ENCODE data around the gene SMARCD3. TPM values are rescaled to one million over a fixed set of nuclear protein-coding genes. Genes with fewer than 3 reads are reported as not detected.

Gene SMARCD3
- total RNA-seq, 1 donor from 2014 or later = 50.7 TPM

DNA sequence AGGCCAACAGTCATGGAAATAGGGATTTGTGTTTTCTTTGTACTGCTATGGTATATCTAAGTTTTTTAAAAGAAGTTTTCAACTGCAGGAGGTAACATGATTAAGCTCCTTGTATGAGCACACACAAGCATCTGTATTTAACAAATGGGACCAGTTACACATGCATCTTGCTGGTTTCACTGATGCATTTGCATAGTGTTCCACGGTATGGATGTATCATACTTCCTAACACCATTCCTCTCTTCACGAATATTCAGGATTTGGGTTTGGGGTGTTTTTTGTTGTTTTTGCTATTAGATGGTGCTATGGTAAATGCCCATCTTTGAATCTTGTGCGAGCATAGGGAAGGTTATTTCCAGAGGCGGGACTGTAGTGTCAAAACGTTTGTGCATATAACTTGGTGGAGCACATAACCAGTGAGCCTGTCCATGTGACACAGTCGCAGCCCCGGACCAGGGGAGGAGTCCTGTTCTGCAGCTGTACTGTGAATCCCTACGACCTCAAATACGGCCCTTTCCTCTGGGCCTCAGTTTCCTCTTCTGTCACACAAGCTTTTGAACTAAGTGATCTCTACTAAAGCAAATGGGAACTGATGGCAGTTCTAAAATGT lies 40.1 kb downstream of the SMARCD3 start:
- TF ChIP-seq, protein P1, sequence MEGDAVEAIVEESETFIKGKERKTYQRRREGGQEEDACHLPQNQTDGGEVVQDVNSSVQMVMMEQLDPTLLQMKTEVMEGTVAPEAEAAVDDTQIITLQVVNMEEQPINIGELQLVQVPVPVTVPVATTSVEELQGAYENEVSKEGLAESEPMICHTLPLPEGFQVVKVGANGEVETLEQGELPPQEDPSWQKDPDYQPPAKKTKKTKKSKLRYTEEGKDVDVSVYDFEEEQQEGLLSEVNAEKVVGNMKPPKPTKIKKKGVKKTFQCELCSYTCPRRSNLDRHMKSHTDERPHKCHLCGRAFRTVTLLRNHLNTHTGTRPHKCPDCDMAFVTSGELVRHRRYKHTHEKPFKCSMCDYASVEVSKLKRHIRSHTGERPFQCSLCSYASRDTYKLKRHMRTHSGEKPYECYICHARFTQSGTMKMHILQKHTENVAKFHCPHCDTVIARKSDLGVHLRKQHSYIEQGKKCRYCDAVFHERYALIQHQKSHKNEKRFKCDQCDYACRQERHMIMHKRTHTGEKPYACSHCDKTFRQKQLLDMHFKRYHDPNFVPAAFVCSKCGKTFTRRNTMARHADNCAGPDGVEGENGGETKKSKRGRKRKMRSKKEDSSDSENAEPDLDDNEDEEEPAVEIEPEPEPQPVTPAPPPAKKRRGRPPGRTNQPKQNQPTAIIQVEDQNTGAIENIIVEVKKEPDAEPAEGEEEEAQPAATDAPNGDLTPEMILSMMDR (conservative IDR thresholded peaks at IDR 0.05) = no peak
- Mint-ChIP-seq H3K9me3 (no peaks in the 10 kb centered on the region), H3K36me3 (ENCODE audit: low read depth) (peaks cover 3% of the 10 kb centered on the region), H3K27ac (ENCODE audit: unreplicated experiment) (no peak overlapping the region), H3K4me3 (no peak overlapping the region), H3K27me3 (ENCODE audit: low read depth) (peaks cover 13% of the 10 kb centered on the region), H3K4me1 (no peaks in the 10 kb centered on the region)
- no peak for DNase-seq (ENCODE audit: low read depth, low spot score)

DNA sequence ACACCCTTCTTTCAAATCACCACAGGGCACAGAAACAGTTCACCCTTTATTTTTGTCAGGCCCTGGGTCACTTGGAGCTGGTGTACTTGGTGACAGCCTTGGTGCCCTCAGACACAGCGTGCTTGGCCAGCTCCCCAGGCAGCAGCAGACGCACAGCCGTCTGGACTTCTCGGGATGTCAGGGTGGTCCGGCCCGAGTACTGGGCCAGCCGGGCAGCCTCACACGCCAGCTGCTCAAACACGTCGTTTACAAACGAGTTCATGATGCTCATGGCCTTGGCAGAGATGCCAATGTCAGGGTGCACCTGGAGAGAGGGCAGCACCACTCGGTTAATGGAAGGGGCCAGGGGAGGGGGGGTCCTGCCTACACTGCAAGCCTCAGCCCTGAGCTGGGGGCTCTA lies 40.7 kb downstream of the SMARCD3 start:
- Mint-ChIP-seq H3K27ac (ENCODE audit: unreplicated experiment) (no peak overlapping the region), H3K4me3 (no peak overlapping the region), H3K4me1 (no peaks in the 10 kb centered on the region), H3K27me3 (ENCODE audit: low read depth) (peaks cover 13% of the 10 kb centered on the region), H3K36me3 (ENCODE audit: low read depth) (no peaks in the 10 kb centered on the region), H3K9me3 (no peaks in the 10 kb centered on the region)
- no peak for DNase-seq (ENCODE audit: low read depth, low spot score)
- TF ChIP-seq, protein P1 (conservative IDR thresholded peaks at IDR 0.05) = no peak

DNA sequence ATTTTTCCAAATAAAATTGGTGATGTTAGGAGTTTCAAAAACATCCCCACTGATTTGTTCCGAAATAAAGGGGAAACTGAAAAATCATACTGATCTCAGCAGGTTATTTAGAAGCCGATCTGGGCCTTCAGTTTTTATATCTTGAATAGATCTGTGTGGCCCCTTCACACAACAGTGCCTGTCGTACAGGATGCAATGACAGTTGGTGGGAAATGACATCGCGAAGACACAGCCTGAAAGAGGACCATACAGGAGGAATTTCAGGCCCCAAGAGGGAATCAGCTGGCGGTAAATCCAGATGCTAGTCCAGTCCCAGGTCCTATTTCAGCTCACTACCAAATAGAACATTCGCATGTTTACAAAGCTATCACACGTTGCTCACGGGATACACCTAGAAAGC lies 41.2 kb downstream of the SMARCD3 start:
- no peak for DNase-seq (ENCODE audit: low read depth, low spot score)
- Mint-ChIP-seq H3K27ac (ENCODE audit: unreplicated experiment) (no peak overlapping the region), H3K36me3 (ENCODE audit: low read depth) (no peaks in the 10 kb centered on the region), H3K9me3 (no peaks in the 10 kb centered on the region), H3K4me3 (no peak overlapping the region), H3K4me1 (no peaks in the 10 kb centered on the region), H3K27me3 (ENCODE audit: low read depth) (peaks cover 13% of the 10 kb centered on the region)
- TF ChIP-seq, protein P1 (conservative IDR thresholded peaks at IDR 0.05) = no peak

DNA sequence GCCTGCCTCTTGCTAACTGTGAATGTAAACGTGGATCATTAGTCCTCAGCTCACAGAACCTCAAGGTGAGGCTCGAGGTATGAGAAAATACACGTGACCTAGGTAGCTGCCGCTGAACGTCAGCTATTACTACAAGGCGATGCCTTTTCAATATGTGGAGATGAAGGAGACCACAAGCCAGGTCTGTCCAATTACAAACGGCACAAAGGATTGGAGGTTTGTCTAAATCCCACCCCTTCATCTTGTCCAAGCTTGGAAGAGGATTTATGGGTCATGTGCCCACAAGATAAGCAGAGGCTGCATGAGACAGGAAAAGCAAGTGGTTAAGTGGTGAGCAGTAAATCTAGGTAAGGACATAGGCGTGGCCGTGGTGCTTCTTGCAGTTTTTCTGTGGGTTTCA lies 41.6 kb downstream of the SMARCD3 start:
- H3K27me3 Mint-ChIP-seq (ENCODE audit: low read depth) = peaks cover 13% of the 10 kb centered on the region
- no peak overlapping the region for H3K4me3 Mint-ChIP-seq
- TF ChIP-seq, protein P1 (conservative IDR thresholded peaks at IDR 0.05) = no peak
- H3K4me1 Mint-ChIP-seq = no peaks in the 10 kb centered on the region
- H3K27ac Mint-ChIP-seq (ENCODE audit: unreplicated experiment) = no peak overlapping the region
- no peak for DNase-seq (ENCODE audit: low read depth, low spot score)
- H3K9me3 Mint-ChIP-seq = no peaks in the 10 kb centered on the region
- no peaks in the 10 kb centered on the region for H3K36me3 Mint-ChIP-seq (ENCODE audit: low read depth)

DNA sequence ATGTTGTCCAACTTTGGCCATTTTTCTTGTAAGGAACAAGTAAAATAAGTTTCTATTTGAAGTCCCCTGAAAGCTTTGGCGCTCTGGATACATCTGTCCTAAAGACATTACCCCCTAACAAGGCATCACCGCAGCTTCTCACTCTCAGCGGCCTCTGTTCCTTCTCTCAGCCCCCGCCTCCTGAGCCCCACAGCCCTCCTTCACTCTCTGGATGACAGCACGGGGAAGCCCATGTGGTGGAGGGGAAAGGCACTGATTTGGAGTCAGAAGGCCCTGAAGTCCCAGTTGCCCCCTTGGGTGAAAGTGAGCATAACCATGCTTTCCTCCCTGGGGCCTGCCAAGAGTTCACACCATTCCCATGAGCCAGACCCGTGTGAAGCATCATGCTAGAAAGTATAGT lies 42.8 kb downstream of the SMARCD3 start:
- Mint-ChIP-seq H3K36me3 (ENCODE audit: low read depth) (no peaks in the 10 kb centered on the region), H3K27ac (ENCODE audit: unreplicated experiment) (no peak overlapping the region), H3K4me3 (no peak overlapping the region), H3K4me1 (no peaks in the 10 kb centered on the region), H3K27me3 (ENCODE audit: low read depth) (peaks cover 13% of the 10 kb centered on the region), H3K9me3 (no peaks in the 10 kb centered on the region)
- no peak for DNase-seq (ENCODE audit: low read depth, low spot score)
- TF ChIP-seq, protein P1 (conservative IDR thresholded peaks at IDR 0.05) = no peak
